Measurements from ENCODE around the gene GGN. TPM values are rescaled to one million over a fixed set of nuclear protein-coding genes. Genes with fewer than 3 reads are reported as not detected.

Gene GGN
- total RNA-seq, 1 experiment from 2014 or later, result 1.5 TPM

DNA sequence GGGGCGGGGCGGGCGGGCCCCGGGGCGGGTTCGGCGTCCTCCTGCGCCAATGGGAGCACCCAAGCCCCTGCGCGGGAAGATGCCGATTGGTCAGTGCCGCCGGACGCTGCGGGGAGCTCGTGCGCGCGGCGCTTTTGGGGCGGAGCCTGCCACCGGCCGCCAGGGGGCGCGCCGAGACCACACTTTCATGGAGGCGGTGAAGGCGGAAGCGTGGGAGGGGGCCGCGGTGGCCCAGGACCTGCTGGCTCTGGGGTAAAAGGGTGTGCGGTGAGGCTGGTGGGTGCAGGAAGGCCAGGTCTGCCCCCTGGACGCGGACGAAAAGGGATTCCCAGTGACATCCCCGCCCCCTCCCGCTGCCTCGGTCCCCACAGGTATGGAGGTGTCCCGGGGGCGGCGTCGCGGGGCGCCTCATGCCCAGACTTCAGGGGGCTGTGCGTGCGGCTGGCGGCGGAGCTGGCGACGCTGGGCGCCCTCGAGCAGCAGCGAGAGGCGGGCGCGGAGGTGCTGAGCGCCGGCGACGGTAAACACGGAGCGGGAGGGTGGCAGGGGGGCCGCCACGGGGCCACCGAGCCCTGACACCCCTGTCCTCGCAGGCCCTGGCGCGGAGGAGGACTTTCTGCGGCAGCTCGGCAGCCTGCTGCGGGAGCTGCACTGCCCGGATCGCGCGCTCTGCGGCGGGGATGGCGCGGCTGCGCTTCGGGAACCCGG is 15.3 kb upstream of the GGN start, which contains the start of gene FAM98C:
TSS of gene FAM98C (plus strand) at position 127 of the 708 bp plus-strand sequence. CDS start at position 188, 61 bp downstream.
- no peak within 1 kb of the TSS for H4K8ac ChIP-seq (replicated peaks; ENCODE audit: insufficient read length, low read depth, low read length)
- H3K18ac ChIP-seq (ENCODE audit: insufficient read length, low read depth, low read length), result no peak within 1 kb of the TSS
- no peaks in the 10 kb centered on the region for H3K9me3 Mint-ChIP-seq
- no peak within 1 kb of the TSS for H3K23ac ChIP-seq (ENCODE audit: insufficient read length, low read depth, low read length)
- H3K27ac Mint-ChIP-seq, result no peak within 1 kb of the TSS; a peak in 1 of 7 replicates
- H4K5ac ChIP-seq (ENCODE audit: insufficient read length, low read depth, low read length), result no peak within 1 kb of the TSS
- no peaks in the 10 kb centered on the region for H3K4me1 ChIP-seq (ENCODE audit: insufficient read depth, low read length)
- no peak within 1 kb of the TSS for H3K56ac ChIP-seq (ENCODE audit: insufficient read length, low read depth, low read length)
- peak within 1 kb of the TSS; percentile 14 for H3K4me2 ChIP-seq (ENCODE audit: insufficient read depth, insufficient read length, low read length)
- no peaks in the 10 kb centered on the region for H3K79me2 ChIP-seq (ENCODE audit: insufficient read depth, low read length)
- peaks cover 5% of the 10 kb centered on the region for H3K23me2 ChIP-seq (ENCODE audit: insufficient read length, low read depth, low read length, poor library complexity, severe bottlenecking)
- H4K20me1 ChIP-seq (ENCODE audit: control insufficient read depth, insufficient read depth, insufficient read length), result no peaks in the 10 kb centered on the region
- no peak within 1 kb of the TSS for H3T11ph ChIP-seq (ENCODE audit: low read length)
- no peak within 1 kb of the TSS for H3K27ac ChIP-seq (ENCODE audit: insufficient read length, low read depth, low read length)
- no peak within 1 kb of the TSS for H2BK20ac ChIP-seq (ENCODE audit: low read depth, low read length, poor library complexity, severe bottlenecking)
- H3K9ac ChIP-seq (ENCODE audit: extremely low read depth, insufficient read length, low read length), result no peak within 1 kb of the TSS
- peaks cover 3% of the 10 kb centered on the region; the same call in 1 of the 2 replicates for H3K27me3 ChIP-seq (ENCODE audit: insufficient read depth, low read length)
- no peak within 1 kb of the TSS for H2AFZ ChIP-seq (ENCODE audit: low read length)
- no CpG with 5 or more reads among the region's 82 CpGs for whole genome bisulfite sequencing (ENCODE audit: extremely low coverage, insufficient read length, low lambda C conversion rate)
- no peak within 1 kb of the TSS for H2BK15ac ChIP-seq (ENCODE audit: low read depth, low read length)
- no peak within 1 kb of the TSS for H3K4ac ChIP-seq (ENCODE audit: low read depth, low read length)
- peaks cover 45% of the 10 kb centered on the region for H3K27me3 Mint-ChIP-seq (ENCODE audit: low read depth)
- no peak within 1 kb of the TSS for H4K91ac ChIP-seq (ENCODE audit: insufficient read length, low read depth, low read length)
- H2AK5ac ChIP-seq (ENCODE audit: insufficient read length, low read length), result no peak within 1 kb of the TSS
- peak; percentile 99 for DNase-seq
- no peak within 1 kb of the TSS for H3K14ac ChIP-seq (ENCODE audit: insufficient read depth, low read length)
- peak within 1 kb of the TSS; percentile 76 to 84 for H3K4me3 Mint-ChIP-seq
- no peak within 1 kb of the TSS for H2BK12ac ChIP-seq (ENCODE audit: insufficient read length, low read depth, low read length)
- H2BK120ac ChIP-seq (ENCODE audit: low read depth, low read length, poor library complexity, severe bottlenecking), result no peak within 1 kb of the TSS
- no peaks in the 10 kb centered on the region for H3K9me3 ChIP-seq (ENCODE audit: control insufficient read depth, low read depth, low read length)
- H3K4me1 Mint-ChIP-seq, result peaks cover 2 to 6% of the 10 kb centered on the region in 2 experiments; a peak in 2 of 4 replicates
- H3K36me3 Mint-ChIP-seq (ENCODE audit: insufficient read depth in 1 of 3, low read depth in 3 of 3), result peaks cover 0 to 17% (median 12%) of the 10 kb centered on the region in 3 experiments; a peak in 4 of 7 replicates
- H2BK5ac ChIP-seq (ENCODE audit: insufficient read length, low read length), result no peak within 1 kb of the TSS
- peak; percentile 100 for TF ChIP-seq CTCF (conservative IDR thresholded peaks at IDR 0.05)
- H3K79me1 ChIP-seq (ENCODE audit: insufficient read depth, low read depth, low read length, poor library complexity, severe bottlenecking), result no peaks in the 10 kb centered on the region

Data from H9 (cell line).